Measurements from ENCODE around the gene CREG1.

Gene CREG1

DNA sequence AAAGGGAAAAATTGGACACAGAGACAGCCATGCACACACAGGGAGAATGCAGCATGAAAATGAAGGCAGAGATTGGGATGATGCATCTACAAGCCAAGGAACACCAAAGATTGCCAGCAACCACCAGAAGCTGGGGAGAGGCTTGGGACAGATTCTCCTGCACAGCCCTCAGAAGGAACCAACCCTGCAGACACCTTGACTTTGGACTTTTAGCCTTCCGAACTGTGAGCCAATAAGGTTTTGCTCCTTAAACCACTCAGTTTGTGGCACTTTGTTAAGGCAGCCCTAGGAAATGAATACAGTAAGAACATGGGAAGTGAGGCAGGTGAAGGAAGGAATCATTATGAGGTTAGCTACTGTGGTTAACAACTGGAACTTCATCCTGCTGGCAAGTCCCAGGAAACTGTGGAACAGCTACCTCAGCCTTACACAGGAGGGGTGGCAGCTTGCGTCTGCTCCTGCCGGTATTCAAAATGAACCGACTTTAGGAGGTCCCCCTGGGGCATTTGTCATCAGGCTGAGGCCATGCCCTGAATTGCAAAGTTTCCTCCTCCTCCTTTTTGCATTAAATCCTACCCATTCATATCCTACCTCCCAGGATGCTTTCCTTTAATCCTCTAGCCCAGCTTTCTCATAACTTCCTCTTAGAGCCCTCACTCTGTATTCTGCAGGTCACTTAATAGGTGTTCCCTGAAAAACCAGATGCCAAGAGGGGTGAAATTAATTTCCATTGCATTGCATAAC, 50.7 kb downstream of the CREG1 start:
- no peak for DNase-seq

DNA sequence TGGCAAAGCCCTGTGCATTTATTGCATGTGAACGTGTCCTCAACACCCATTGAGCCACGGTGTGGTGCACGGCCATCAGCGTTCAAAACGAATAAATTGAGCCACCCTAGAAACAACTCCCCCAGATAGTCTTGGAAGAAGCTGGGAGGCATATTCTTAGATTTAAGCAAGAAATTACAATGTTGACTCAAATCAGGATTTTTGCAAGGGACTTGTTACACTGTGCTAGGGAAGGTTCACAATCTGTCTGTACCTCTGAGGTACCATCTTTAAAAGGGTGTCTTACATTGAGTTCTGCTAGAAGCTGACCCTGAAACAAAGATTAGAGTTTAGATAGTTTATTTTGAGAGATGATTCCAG, 51.4 kb downstream of the CREG1 start:
- no peak for DNase-seq

DNA sequence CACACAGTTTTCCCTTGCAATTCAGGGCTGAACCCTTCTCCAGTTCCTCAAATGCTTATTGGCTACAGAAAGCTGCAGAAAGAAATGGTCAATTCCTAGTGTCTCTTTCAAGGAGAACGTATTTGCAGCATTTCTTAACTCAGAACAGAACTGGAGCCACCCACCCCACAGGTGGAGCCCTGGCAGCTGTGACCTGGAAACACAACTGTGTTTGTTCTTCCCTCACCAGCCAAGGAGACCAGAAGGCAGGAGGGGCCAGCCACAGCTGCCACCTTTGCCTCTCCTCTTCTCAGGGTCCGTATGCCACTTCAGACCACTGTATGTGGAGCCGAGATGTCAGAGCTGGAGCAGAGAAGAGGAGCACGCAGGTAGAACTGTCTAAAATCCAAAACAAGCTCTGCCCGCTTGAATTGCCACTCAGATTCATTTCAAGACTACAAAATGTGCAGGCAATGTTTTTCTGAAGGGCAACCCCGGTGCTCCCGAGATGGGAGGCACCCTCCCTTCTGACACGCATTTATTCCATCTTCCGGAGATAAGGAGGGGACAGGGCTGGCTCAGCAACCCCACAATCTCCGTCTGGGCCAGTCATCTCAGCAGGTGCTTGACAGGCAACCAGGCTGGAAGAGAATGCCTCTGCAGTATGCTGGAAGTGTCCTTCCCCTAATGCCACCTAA, 51.9 kb downstream of the CREG1 start:
- no peak for DNase-seq

DNA sequence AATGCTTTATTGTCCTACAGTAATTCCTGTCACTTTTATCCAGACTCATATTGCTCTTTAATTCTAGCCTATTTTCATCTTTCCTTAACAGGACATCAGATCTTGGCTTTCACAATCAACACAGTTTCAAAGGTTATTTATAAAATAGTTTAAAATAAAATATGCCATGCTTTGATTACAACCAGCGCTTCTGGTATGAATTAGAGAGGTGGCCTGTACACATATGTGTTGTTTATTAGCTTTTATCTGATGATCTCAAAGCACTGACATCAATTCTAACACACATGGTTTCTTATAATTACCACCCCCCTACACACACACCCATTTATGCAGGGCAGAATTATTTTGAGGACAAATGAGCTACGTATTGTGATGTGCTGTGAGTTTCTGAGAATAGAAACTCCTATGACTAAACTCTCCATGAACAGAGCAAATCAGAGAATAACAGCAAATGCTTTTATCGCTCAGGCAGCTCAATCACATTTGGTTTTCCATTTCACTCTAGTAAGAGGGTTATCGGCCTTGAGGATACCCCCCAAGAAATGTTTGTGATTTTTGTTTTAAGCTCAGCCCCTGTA, 53.2 kb downstream of the CREG1 start:
- DNase-seq, result no peak

DNA sequence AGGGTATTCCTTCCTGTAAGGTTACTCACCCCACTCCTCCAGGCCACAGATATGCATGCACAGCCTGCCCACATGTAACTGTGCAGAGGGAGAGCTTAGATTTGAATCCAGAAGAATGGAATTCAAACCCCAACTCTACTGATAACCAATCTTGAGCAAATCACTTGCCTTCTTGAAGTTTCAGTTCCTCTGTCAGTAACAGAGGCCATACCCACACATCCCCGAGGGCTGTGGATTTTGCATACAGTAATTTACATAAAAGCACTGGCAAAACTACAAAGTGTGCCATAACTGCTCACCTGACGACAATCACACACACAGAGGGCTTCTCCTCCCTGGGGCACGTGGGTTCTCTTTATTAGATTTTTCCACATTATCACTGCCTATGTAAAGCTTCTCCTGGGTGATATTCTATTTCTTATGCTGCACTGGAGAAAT, 53.9 kb downstream of the CREG1 start:
- no peak for DNase-seq

DNA sequence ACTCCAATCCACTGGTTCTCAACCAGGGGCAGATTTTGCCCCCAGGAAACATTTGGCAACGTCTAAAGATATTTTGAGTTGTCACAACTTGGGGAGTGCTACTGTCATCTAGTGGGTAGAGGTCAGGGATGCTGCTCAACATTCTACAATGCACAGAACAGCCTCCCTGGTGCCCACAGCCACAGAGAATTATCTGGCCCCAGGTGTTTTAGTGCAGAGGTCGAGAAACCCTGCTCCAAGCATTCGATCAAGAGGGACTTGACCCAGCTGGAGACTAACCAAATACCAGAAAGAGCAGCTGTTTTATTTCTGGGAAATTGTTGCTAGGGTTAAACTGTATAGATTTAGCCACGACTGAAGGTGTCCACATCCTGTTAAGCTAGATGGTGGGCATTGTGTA, 54.5 kb downstream of the CREG1 start:
- DNase-seq, result no peak

DNA sequence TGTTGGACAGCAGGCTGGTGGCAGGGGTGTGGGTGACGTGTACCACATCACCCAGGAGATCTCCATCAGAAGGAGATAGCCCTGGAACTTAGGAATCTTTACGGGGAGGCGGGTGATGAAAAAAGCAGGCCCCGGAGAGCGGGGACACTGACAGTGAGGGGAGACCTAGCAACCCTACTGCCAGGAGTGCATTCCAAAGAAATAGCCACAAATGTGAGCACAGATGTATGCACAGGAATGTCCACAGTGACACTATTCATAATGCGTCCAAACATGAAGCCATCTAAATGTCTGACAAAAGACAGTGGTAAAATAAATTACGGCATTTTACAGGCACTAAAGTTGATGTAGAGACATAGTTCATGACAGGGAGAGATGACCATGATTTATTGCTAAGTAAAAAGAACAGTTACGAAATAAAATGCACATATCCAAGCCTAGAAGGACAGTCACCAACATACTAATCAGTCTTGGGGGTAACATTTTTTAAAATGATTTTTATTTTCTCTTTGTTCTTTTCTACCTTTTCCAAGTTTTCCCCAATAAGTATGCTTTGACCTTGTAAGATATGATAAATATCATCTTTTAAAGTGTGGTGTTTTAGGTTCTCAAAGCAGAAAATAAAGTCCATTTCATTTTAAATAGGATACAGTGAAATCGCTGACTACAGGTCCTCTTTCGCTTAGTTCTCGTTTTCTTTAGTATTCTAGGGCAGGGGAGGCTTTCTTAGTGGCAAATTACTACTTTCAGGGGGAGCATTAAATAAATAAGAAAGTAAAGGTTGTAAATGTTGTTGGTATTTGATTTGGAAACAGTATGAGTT, 56.6 kb downstream of the CREG1 start:
- no peak for DNase-seq

DNA sequence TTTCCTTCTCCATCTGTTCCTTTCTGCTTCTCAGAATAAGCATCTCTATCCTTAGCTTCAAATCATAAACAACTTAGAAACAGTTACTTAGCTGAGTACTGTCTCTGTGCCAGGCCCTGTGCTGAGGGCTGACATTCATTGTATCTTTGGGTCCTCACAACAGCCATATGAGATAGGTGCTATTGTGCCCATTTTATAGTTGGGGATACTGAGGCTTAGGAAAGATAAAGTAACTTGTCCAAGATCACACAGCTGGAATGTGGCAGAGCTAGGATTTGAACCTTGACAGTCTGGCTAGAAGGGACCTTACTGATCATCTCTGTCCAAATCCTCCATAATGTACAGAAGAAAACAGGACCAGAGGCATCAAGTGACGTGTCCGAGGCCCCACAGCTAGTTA, 60.2 kb downstream of the CREG1 start:
- no peak for DNase-seq

DNA sequence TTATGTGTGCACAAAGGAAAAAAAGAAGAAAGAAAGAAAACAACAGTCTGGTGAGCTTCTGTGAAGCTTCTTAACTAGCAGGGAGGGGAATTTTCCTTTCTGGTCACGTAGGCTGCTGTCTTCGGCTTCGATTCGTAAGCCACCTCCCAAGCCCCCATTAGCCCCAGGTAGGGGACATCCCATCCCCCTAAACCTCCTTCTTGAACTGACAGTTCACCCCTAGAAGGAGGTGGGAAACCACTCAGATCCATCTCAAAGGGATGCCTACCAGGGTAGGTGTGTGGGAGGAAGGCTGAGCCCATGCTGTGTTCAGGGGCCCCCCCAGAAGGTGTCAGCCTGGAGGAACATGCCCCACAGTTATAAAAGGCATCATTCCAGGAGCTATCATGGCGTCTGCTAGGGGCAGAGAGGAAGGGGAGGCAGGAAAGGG, 61.1 kb downstream of the CREG1 start:
- DNase-seq, result no peak

DNA sequence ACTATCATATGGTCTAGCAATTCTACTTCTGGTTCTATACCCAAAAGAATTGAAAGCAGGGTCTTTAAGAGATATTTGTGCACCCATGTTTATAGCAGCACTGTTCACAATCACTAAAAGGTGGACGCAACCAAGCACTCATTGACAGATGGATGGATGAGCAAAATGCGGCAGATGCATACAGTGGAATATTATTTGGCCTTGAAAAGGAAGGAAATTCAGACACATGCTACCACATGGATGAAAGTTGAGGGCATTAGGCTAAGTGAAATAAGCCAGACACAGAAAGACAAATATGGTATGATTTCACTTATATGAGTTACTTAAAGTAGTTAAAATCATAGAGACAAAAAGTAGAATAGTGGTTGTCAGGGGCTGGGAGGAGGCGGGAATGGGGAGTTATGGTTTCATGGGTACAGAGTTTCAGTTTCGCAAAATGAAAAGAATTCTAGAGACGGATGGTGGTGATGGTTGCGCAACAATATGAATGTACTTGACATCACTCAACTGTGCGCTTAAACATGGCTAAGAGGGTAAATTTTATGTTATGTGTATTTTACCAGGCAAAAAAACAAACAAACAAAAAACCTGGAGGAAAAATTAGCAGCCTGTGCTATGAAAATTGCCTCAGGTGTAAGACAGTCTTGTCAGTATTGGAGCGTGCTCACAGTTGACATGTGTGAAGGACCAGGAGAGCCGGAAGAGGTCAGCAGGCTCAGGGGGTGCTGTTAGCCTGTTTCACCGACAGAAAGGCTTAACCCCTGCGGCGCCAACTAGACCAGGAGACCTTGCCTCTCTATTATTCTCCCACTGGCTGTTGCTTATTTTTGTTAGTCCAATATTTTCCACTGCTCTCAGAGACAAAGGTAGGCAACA, 61.7 kb downstream of the CREG1 start:
- DNase-seq, result no peak

Measured in bone marrow (tissue), 2 donors.